ENCODE results near the gene SNCAIP.
A peak's percentile ranks its signal among the peaks of the same experiment; 100 is the strongest.

Gene SNCAIP

GRCh38 chr5:122434205-122434970 lies 122.4 kb downstream of the SNCAIP start:
- DNase-seq: no peak

- no peak for DNase-seq
These were observed 123.2 kb downstream of the SNCAIP start for GRCh38 chr5:122435234-122435633.

- DNase-seq: no peak
These were observed 123.7 kb downstream of the SNCAIP start for GRCh38 chr5:122435761-122436160.

- no peak for DNase-seq
These were observed 124.6 kb downstream of the SNCAIP start for GRCh38 chr5:122436615-122437014.

DNA sequence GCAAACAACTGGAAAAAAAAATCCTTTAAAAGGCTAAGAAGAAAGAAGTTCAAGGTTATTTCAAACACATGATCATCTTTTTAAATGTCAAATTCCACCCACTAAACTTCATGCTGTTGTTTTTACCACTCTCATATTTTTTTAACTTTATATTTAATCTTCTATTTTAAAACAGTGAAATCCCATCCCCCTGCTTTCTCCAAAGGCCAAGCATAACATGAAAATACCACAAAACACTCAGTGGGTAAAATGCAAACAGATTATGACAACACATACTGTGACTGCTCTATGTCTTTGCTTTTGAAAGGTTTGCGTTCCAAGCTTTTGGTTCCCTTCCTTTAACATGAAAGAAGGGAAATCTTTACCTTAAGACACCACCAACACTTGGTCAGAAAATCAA lies 127.6 kb downstream of the SNCAIP start:
- DNase-seq: no peak

DNA sequence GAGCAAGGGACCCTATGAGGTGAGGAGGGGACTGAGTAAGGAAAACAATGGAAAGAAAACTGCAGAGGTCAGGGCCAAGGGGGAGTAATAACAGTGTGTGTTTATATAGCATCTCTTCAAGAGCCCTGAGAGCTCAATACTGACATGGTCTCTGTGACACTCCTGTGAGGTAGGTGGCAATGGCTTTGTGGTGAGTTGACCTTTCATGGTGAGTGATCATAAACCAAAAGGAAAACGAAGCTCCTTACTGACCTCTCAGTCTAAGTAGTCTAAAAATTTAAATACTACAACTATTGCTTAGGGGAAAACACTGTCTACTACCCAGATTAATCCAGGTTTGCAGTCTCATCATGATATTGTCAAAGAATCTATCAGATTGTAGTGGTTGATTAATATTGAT lies 130.9 kb downstream of the SNCAIP start:
- DNase-seq: no peak

DNA sequence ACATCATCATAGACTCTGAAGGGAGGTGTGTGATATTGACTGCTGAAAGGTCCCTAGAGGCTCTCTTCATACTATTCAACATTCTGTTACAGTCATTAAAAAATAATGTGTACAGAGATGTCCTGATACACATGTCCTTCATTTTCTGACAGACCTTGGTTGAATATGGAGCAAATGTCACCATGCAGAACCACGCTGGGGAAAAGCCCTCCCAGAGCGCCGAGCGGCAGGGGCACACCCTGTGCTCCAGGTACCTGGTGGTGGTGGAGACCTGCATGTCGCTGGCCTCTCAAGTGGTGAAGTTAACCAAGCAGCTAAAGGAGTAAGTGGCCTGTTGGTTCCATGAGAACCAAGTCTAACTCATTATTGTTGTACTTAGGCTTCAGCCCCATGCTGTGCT lies 132.4 kb downstream of the SNCAIP start:
- DNase-seq: no peak

- no peak for DNase-seq
These were observed 133.0 kb downstream of the SNCAIP start for GRCh38 chr5:122445070-122445469.

GRCh38 chr5:122447072-122447471 lies 135.0 kb downstream of the SNCAIP start:
- no peak for DNase-seq

DNA sequence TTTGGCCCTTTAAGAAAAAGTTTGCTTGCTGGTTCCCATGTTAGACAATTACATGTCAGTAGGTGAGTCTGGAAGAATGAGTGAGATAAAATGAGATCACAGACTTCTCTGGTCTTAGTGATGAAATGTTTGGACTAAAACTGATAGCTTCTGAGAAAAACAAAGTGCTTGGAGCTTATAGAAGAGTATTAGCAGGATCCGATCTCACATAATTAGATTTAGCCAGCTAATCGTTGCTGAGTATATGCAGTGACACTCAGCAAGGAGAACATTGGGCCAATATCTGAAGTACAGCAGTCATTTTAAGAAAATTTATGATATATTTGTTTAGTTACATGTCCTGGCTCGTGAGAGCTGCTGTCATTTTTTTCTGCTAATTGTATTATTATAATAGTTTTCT lies 135.8 kb downstream of the SNCAIP start:
- DNase-seq: no peak

DNA sequence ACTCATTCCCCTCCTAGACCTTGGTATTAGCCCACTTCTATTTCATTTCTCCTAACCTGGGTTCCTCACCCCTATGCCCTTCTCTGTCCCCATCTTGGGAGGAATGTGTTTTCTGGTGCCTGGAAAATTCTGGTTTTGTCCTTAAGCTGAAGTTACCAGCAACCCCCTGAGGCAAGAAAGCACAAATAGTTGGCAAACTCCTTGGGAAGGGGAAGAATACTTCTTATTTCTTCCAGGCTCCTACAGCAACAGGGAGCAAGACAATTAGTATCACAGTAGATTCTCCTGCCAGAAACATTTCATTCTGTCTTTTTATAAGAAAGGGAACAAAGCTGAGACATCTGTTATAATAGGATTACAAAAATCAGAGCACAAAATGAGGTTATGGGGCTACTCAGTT lies 142.5 kb downstream of the SNCAIP start:
- DNase-seq: no peak

DNA sequence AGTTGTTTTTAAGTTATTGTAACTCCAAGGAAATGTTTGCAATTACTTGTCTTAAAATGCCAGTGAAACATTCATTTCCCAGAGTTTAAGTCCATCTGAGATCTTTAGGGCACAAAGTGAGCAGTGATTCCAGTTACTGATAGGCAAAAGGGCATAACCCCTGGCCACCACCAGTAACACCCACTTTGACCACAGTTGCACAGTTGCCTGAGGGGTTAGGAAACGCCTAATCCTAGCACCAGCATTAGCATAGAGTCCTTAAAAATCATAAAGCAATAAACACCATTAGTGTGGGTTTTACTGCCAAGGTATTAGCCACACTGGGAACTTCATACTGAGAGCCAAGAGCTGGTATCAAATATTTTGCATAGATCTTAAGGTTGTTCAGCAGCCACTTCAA lies 143.9 kb downstream of the SNCAIP start:
- no peak for DNase-seq

GRCh38 chr5:122457178-122457826 lies 145.3 kb downstream of the SNCAIP start:
- no peak for DNase-seq

DNA sequence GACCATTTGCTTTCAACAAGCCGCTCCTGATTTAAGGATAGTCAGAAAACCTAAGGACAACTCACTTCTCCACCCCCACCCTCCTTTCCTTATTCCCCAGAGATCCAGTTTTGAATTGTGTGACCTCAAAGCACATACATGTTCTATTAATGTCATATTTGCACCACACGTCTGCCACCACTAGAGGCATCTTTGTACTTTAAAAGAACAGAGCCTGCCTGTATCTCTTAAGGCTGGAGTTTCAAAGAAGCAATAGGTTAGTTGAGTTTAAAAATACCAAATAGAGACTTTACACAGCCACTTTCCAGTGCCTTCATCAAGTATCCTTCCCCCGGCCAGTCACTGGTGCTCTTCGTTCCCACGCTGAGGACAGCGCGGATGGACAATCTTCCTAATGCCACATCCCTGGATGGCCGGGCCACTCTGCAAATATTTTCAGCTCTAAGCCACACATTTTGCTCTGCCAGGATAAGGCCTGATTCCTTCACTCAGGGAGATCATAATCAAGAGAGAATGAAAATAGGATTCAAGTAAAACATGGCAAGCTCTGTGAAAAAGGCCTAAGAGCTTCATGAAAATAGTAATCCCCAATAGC lies 146.3 kb downstream of the SNCAIP start:
- DNase-seq: peak; percentile 1

DNA sequence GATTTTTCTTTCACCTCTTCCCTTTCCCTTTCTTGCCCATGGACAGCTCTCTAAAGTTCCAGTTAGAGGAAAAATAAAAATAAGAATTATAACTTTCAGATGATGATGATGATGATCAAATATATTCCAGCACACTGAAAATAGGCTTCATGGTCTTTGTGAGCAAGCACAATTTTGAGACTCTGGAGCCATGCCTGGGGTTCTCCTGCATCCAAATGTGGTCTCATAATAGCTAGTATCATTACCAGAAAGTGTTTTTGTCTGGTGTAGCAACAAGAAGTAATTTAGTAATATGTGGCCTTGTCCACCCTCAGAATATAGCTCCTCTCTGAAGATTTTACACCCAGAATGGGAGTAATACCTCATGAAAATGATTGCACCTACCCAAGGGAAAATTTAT lies 150.4 kb downstream of the SNCAIP start:
- no peak for DNase-seq

DNA sequence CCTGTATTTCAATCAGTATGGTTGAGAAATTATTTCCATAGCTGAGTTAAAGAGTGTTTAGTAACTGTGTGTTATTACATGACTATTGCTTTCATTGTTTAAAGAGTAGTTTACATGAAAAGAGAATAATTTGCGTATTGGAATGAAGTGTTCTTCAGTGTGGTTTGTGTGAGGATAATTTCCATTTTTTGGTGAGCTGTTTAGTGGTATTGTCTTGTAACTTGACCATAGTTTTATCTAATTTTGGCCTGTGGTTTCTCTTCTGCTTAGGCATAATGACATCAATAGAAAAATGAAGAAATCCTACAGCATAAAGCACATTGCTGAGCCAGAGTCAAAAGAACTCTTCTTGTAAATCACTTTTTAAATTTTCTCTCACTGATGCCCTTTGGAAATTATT lies 151.2 kb downstream of the SNCAIP start:
- no peak for DNase-seq

DNA sequence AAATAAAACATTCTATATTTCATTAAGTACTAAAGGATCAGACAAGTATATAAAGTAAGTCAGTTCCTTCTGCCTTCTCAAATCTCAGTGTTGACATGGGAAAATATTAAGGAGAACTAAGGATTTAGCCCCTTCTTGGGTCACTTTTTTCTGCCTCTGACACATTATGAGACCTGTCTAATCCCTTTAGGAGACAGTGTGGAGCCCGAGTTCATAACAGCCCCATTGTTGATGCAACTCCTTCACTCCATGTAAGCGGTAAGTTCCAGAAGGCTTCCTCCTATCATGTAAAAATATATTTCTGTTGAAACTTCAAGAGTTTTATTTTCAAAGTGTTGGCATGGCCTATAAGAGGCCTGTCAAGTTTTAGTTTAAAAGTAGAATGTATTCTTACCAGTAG lies 152.2 kb downstream of the SNCAIP start:
- no peak for DNase-seq

DNA sequence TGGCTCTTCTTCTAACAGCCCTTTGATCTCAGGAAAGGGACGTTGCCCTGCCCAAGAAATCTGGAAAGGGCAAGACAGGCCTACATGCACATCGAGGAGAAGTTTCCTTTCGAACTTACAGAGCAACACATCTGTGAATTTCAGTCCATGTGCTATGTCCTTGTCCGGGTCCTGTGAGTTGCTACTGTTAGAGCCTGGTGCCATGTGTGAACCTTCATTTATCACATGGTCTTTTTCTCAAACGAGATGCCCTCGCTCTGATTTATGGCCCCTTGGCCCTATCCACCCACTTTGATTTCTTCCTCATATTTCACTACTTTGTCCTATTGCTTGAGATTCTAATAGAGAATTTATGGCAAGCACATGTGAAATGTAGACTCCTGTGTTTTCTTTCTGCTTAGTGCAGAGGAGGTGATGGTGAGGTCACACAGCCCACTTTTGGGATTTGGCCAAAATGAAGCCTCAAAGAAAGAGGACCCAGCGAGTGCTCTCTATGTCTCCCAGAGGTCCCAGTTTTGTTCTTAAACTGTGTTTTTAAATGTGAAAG lies 153.1 kb downstream of the SNCAIP start:
- DNase-seq: no peak

DNA sequence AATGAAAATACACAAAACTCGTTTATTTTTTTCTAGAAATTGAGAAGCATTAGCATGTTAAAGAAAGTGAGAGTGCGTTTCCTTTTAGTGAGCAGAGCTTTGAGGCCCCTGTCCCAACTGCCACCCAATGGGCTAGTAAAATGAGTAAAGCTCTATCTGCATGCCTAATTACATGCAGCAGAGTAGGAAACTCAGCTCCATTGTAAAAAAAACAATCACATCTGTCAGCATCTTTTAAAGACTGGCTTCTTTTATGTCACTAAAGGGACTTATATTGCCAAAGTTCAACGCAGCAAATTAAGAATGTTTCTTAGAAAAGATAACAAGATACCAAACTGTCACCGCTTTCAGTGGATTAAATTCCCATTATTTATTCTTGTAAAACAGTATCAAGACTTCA lies 154.0 kb downstream of the SNCAIP start:
- DNase-seq: no peak

DNA sequence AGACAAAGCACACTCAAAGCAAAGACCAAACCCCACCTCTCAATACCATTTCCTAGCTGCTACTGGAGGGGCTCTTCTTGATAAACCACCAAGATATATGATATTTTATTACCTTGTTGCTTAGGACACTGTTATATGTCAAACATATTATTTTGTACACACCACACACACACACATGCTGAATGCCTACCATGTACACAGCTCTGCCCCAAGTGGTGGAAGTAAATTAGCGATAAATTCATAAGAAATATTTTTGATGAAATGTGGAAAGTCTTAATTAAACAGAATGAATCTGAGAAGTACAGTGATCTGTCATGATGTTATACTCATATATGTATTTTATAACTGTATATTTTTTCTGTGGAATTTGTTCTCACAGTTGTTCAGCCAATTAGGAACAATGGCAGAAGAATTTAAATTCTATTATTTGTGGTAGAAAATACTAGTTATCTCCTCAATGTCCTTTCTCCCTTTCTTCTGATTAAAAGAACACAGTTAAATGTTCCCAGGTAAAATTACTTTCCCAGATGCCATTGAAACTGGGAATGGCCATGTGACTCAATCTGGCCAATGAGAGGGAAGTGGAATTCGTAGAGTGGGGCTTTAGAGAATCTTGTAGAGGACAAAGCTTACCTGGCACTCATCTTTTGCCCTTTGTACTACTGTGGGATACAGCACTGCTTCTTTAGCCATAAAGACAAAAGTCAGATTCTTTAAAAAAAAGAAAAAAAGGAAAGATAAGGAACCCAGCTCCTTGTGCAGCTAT lies 156.5 kb downstream of the SNCAIP start:
- no peak for DNase-seq

GRCh38 chr5:122469384-122469919 lies 157.4 kb downstream of the SNCAIP start:
- DNase-seq: no peak

DNA sequence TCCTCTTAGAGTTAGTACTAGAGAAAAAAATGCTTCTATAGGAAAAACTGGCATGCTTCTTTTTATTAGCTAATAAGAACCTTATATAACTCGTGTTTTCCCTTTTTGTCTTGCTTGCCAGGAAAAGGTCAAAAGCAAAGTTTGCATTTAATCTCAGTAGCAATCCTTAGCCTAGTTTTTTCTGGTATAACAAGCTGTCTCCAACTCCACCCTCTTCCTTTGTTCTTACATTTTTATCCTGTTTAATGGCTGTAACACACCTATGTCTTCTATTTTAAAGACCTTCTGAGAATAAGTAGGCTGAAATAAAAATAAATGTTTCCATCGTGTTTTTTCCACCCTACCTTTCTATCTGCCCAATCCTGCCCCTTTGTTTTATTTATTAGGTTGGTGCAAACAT lies 158.3 kb downstream of the SNCAIP start:
- no peak for DNase-seq
